ENCODE data around the gene FTH1. TPM values are rescaled to one million over a fixed set of nuclear protein-coding genes. Genes with fewer than 3 reads are reported as not detected.

FTH1 gene
- total and polyA plus RNA-seq, 2 donors (not counting 1 experiment from before 2014, with no cell fraction given) = 2,219 to 2,789 TPM

DNA sequence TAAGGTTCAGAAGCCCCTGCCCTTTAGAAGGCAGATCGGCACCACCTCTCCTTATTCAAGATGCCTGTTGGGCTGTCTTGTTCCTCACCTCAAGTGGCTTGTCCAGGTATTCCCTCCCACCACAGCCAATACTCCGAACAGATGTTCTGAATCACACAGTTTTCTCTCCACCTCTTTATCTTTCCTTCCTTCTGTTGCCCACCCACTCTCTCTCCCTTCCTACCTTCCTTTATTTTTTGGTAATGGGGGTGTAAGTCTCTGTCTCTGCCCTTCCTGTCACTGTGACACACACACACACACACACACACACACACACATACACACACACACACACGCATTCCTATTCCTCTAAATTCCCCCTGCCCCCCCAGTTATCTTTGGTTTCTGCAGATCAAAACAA is 8.8 kb downstream of the FTH1 start:
- H3K27ac ChIP-seq (ENCODE audit: insufficient read depth, low read length) = no peak overlapping the region
- H3K9me3 ChIP-seq (ENCODE audit: control insufficient read depth, insufficient read depth, low read depth, low read length) = no peaks in the 10 kb centered on the region
- TF ChIP-seq, protein P1, sequence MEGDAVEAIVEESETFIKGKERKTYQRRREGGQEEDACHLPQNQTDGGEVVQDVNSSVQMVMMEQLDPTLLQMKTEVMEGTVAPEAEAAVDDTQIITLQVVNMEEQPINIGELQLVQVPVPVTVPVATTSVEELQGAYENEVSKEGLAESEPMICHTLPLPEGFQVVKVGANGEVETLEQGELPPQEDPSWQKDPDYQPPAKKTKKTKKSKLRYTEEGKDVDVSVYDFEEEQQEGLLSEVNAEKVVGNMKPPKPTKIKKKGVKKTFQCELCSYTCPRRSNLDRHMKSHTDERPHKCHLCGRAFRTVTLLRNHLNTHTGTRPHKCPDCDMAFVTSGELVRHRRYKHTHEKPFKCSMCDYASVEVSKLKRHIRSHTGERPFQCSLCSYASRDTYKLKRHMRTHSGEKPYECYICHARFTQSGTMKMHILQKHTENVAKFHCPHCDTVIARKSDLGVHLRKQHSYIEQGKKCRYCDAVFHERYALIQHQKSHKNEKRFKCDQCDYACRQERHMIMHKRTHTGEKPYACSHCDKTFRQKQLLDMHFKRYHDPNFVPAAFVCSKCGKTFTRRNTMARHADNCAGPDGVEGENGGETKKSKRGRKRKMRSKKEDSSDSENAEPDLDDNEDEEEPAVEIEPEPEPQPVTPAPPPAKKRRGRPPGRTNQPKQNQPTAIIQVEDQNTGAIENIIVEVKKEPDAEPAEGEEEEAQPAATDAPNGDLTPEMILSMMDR (conservative IDR thresholded peaks at IDR 0.05 in 1 of 2, IDR thresholded peaks at IDR 0.05 in 1 of 2; ENCODE audit: low read depth in 1 of 2, low read length in 2 of 2) = no peak
- TF ChIP-seq EZH2 (IDR thresholded peaks at IDR 0.05; ENCODE audit: low read length, missing control alignments) = no peak
- H3K4me2 ChIP-seq (ENCODE audit: extremely low read depth, insufficient read depth, low read length) = no peak overlapping the region
- peaks cover 3% of the 10 kb centered on the region for H3K36me3 ChIP-seq (ENCODE audit: control insufficient read depth, insufficient read depth, low read length)
- no peak overlapping the region for H3K9ac ChIP-seq (ENCODE audit: insufficient read depth, low read length)
- no peaks in the 10 kb centered on the region for H4K20me1 ChIP-seq (ENCODE audit: control insufficient read depth, extremely low read depth, insufficient read depth, low read length)
- DNase-seq (ENCODE audit: low read depth in 2 of 2) = no peak
- H3K4me3 ChIP-seq (replicated peaks in 1 of 4; ENCODE audit: control extremely low read depth in 1 of 4, insufficient read depth in 1 of 4, low read depth in 3 of 4, low read length in 4 of 4) = no peak overlapping the region
- no peaks in the 10 kb centered on the region for H3K27me3 ChIP-seq (ENCODE audit: control insufficient read depth, insufficient read depth, low read length)
- no peak overlapping the region for H2AFZ ChIP-seq (ENCODE audit: low read length)
- H3K79me2 ChIP-seq (ENCODE audit: control insufficient read depth, insufficient read depth, low read length) = no peaks in the 10 kb centered on the region
- peaks cover 5% of the 10 kb centered on the region for H3K4me1 ChIP-seq (ENCODE audit: control insufficient read depth, extremely low read depth, insufficient read depth, low read length)

DNA sequence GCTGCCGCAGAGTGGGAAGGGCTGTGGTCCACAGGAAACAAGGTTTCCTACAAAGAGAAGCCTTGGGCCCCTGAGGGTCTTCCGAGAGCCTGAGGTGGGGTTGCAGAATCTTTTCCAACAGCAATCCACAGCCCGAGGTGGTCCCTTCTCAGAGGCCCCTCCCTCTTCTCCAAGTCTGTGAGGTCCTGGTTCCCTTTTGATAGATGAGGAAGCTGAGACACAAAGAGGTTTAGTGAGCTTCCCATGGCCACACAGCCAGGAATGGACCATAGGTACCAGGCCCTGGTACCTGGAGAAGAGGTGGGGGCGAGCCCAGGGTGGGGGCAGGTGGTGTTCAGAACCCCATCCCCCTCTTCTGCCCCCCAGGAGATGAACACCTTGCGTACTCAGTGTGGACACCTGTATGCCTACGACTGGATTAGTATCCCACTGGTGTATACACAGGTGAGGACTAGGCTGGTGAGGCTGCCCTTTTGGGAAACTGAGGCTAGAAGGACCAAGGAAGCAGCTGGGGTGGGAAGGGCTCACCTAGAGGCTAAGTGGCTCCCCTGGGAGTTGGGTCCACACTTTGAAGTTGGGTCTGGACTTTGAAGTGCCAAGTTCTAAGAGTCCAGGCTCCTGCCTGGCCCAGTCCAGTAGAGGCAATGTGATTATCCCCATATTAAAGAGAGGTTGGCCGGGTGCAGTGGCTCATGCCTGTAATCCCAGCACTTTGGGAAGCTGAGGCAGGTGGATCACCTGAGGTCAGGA is 10.2 kb downstream of the FTH1 start:
- DNase-seq (ENCODE audit: low read depth in 2 of 2) = no peak
- peaks cover 5% of the 10 kb centered on the region for H3K4me1 ChIP-seq (ENCODE audit: control insufficient read depth, extremely low read depth, insufficient read depth, low read length)
- TF ChIP-seq, protein P1 (conservative IDR thresholded peaks at IDR 0.05 in 1 of 2, IDR thresholded peaks at IDR 0.05 in 1 of 2; ENCODE audit: low read depth in 1 of 2, low read length in 2 of 2) = no peak
- no peak for TF ChIP-seq EZH2 (IDR thresholded peaks at IDR 0.05; ENCODE audit: low read length, missing control alignments)

DNA sequence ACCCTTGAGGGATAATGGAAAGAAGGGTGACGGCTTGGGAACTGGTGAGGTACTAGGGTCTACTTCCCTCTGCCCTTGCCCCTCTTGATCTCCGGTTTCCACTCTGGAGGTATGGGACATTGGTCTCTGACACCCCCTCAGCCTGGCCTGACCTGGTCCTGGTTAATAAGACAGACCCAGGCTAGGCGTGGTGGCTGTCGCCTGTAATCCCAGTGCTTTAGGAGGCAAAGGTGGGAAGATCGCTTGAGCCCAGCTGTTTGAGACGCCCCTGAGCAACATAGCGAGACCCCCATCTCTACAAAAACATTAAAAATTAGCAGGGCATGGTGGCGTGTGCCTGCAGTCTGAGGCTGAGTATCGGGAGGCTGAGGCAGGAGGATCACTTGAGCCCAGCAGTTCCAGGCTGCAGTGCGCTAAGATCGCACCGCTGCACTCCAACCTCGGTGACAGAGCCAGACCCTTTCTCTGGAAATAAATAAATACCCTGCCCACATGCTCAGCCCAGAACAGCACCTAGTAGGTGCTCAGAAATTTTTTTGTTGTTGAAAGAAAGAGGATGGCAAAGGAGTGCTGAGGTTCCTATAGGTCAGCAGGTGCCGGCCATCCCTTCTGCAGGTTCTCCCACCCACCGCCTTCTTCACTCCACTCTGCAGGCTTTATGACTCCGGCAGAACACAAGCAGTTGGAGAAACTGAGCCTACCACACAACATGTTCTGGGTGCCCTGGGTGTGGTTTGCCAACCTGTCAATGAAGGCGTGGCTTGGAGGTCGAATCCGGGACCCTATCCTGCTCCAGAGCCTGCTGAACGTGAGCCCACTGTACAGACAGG is 11.0 kb downstream of the FTH1 start:
- H3K4me1 ChIP-seq (ENCODE audit: control insufficient read depth, extremely low read depth, insufficient read depth, low read length) = peaks cover 5% of the 10 kb centered on the region
- no peaks in the 10 kb centered on the region for H3K27me3 ChIP-seq (ENCODE audit: control insufficient read depth, insufficient read depth, low read length)
- no peak for DNase-seq (ENCODE audit: low read depth in 2 of 2)
- H3K9me3 ChIP-seq (ENCODE audit: control insufficient read depth, insufficient read depth, low read depth, low read length) = no peaks in the 10 kb centered on the region
- no peak overlapping the region for H2AFZ ChIP-seq (ENCODE audit: low read length)
- H3K9ac ChIP-seq (ENCODE audit: insufficient read depth, low read length) = no peak overlapping the region
- H3K4me3 ChIP-seq (replicated peaks in 1 of 4; ENCODE audit: control extremely low read depth in 1 of 4, insufficient read depth in 1 of 4, low read depth in 3 of 4, low read length in 4 of 4) = peak overlapping the region in 1 of 4 experiments; percentile 57
- H3K36me3 ChIP-seq (ENCODE audit: control insufficient read depth, insufficient read depth, low read length) = peaks cover 2% of the 10 kb centered on the region
- no peaks in the 10 kb centered on the region for H3K79me2 ChIP-seq (ENCODE audit: control insufficient read depth, insufficient read depth, low read length)
- TF ChIP-seq, protein P1 (conservative IDR thresholded peaks at IDR 0.05 in 1 of 2, IDR thresholded peaks at IDR 0.05 in 1 of 2; ENCODE audit: low read depth in 1 of 2, low read length in 2 of 2) = no peak
- H3K27ac ChIP-seq (ENCODE audit: insufficient read depth, low read length) = no peak overlapping the region
- no peaks in the 10 kb centered on the region for H4K20me1 ChIP-seq (ENCODE audit: control insufficient read depth, extremely low read depth, insufficient read depth, low read length)
- no peak overlapping the region for H3K4me2 ChIP-seq (ENCODE audit: extremely low read depth, insufficient read depth, low read length)

More for the DNA sequence above, 10.2 kb downstream of the FTH1 start:
- Histone ChIP-seq H4K20me1 (ENCODE audit: control insufficient read depth, extremely low read depth, insufficient read depth, low read length) (no peaks in the 10 kb centered on the region), H3K36me3 (ENCODE audit: control insufficient read depth, insufficient read depth, low read length) (peaks cover 2% of the 10 kb centered on the region), H3K9ac (ENCODE audit: insufficient read depth, low read length) (no peak overlapping the region), H3K27ac (ENCODE audit: insufficient read depth, low read length) (no peak overlapping the region), H3K79me2 (ENCODE audit: control insufficient read depth, insufficient read depth, low read length) (no peaks in the 10 kb centered on the region), H3K4me3 (replicated peaks in 1 of 4; ENCODE audit: control extremely low read depth in 1 of 4, insufficient read depth in 1 of 4, low read depth in 3 of 4, low read length in 4 of 4) (no peak overlapping the region), H2AFZ (ENCODE audit: low read length) (no peak overlapping the region), H3K9me3 (ENCODE audit: control insufficient read depth, insufficient read depth, low read depth, low read length) (no peaks in the 10 kb centered on the region), H3K4me2 (ENCODE audit: extremely low read depth, insufficient read depth, low read length) (no peak overlapping the region), H3K27me3 (ENCODE audit: control insufficient read depth, insufficient read depth, low read length) (no peaks in the 10 kb centered on the region)

Data from fibroblast of lung (primary cell).